GM10266 (cell line): ENCODE measurements around the gene CDH23.

Source experiments
- DNase-seq: peaks from one replicate; pipeline ENCODE4 v3.0.0; 2012; ENCODE audit errors: extremely low spot score
- CTCF ChIP-seq: IDR thresholded peaks from 2 replicates; pipeline ENCODE4 v1.5.1; 2012; ENCODE audit warnings: mild to moderate bottlenecking, low read depth; ENCODE audit not compliant: control insufficient read depth, insufficient read depth; ENCODE audit errors: missing control alignments

Gene CDH23

DNA sequence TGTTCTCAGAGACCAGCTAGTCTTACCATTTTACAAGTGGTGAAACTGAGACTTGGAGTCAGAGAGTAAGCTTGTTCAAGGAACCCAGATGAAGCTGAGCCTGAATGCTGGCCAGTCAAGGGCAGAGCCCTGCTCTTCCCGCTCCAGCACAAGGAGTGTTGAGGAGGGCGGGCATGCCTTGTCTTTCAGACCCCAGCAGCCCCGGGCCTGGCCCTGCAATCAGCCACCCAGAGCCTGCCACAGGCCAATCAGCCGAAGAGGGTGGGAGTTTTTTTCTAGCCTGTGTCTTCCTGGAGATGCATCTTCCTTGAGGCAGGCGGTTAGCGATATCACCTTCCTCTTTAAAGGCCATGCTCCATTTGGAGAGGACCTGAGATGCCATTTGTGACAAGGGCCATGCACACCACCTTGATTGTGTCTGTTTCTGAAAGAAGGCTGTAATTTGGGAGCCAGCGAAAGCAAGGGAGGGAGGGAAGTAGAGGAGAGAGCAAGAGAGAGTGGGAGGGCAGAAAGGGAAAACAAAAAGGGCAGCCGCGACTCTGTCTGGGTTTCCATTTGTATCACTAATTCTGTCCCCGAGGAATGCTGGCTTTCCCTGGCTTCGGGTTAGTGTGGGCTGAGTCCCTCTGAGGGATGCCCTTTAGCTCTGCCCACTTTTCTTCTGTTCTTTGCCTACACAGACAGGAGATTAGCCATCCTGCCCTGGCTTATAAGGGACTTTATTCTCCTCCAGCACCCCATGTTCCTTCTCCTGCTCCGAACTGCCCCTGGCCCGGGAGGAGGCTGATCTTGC, 8.0 kb downstream of the CDH23 start:
- DNase-seq: no peak
- TF ChIP-seq CTCF: no peak

DNA sequence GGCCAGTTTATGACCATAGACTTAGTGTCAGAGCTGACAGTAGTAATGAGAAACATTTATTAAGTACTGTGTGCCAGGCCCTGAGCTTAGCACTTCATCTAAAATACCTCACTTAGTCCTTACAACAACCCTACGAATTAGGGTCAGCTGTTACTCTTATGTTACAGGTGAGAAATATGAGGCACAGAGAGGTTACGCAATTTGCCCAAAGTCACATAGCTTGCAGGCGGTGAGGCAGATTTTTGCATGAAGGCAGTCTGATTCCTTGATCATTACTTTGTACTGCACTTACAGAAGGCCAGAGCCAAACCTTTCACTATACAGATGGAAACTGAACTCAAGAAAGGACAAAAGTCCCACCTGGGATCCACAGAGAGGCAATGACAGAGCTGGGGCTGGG, 10.2 kb downstream of the CDH23 start:
- DNase-seq: no peak
- TF ChIP-seq CTCF: no peak

DNA sequence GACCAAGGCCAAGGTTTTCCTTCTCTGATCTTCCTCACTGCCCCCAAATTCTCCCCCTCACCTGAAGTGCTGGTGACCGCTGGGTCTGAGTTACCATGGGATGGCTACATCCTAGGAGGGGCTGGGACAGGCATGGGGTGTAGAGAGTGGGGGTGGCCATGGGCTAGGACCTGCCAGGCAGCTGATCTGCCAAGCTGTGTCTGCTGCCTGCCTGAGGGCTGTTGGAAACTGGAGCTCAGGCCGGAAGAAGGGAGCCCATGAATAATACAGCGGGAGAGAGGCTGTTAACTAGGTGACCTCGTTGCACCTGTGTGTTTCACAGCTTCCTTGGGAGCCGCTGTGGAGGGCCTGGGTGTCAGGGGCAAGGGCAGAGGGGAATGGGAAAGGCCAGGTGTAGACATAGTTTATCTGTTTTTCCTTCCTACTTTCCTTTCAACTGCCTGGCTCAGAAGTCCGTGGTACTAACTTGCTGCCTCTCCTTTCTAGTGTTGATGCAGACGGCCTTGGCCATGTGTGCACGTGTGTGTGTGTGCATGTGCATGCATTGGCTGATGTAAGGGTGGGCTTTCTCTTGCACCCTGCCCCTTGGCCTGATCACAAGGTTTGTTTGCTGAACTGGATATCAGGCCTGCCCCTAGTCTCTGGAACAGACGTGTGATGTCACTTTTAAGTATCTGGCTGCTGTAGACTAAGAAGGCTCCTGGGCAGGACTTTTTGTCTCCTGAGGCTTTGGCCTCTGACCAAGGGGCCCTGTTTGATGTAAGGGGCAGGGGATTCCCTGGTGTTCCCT, 11.9 kb downstream of the CDH23 start:
- no peak for DNase-seq
- no peak for TF ChIP-seq CTCF

DNA sequence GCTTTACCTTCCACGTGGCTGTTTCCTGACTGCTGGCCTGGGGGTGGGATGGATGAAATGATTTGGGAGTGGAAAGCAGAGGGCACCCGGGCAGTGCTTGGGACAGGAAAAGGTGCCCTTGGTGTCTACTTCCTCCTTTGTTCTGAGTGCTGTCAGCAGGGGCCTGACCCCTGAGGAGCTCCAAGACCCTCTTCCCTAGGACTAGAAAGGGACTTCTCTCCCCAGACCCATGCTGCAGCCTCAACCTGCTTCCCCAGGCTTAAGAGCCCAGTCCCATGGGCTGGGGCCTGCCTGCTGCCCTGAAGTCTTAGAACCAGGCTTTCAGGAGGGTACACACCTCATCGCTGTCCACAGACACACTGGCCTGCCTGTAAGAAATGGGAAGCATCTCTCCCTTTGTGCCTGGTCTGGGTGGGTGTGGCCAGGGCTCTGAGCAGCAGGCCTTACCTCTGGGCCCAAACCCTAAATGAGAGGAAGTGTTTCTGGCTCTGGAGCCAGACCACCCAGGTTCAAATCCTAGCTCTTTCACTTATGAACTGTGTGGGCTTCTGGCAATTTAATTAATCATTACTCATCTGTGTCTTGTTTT, 12.9 kb downstream of the CDH23 start:
- no peak for TF ChIP-seq CTCF
- no peak for DNase-seq

GRCh38 chr10:71413581-71413980, 16.9 kb downstream of the CDH23 start:
- DNase-seq: no peak
- no peak for TF ChIP-seq CTCF

- no peak for TF ChIP-seq CTCF
- DNase-seq: no peak
Observed at GRCh38 chr10:71414359-71414758, 17.6 kb downstream of the CDH23 start.
